Measurements from ENCODE around the gene SERPINB1. TPM values are rescaled to one million over a fixed set of nuclear protein-coding genes. Genes with fewer than 3 reads are reported as not detected.

The SERPINB1 gene
- total RNA-seq, result 56.7 and 59.2 TPM in 2 replicates

GRCh38 chr6:2841264-2842138 lies at the start of gene SERPINB1:
TSS of gene SERPINB1 (minus strand) at chr6:2841863. CDS start at chr6:2840586, 1,277 bp downstream.

Small RNA genes within 50 kb of the gene (small RNA-seq; reads per million reads assigned to genes)
- gene MIR4645, result 0.76 reads per million, percentile 29 among the genes with 10 or more reads in this experiment

Other genes starting within 250 kb of the SERPINB1 start
- gene MYLK4, start 90.9 kb downstream of the SERPINB1 start, total RNA-seq, result 0.78 and 0.97 TPM in 2 replicates
- 23.5 and 25.2 TPM in 2 replicates for gene WRNIP1, start 76.5 kb downstream of the SERPINB1 start, total RNA-seq
- 35.0 and 38.5 TPM in 2 replicates for gene SERPINB9, start 61.4 kb upstream of the SERPINB1 start, total RNA-seq
- gene SERPINB6, start 129.7 kb upstream of the SERPINB1 start, total RNA-seq, result 95.3 and 102 TPM in 2 replicates
- gene NQO2, start 158.0 kb upstream of the SERPINB1 start, total RNA-seq, result 45.2 and 80.2 TPM in 2 replicates
- 26.9 and 27.6 TPM in 2 replicates for gene RIPK1, start 226.6 kb upstream of the SERPINB1 start, total RNA-seq